Ovary (tissue), 3 donors: ENCODE data around the gene ZNF532.

ENCODE experiments used
- EP300 ChIP-seq: sonication (generic); formaldehyde crosslinking; IDR thresholded peaks from one replicate; pipeline ENCODE4 v1.6.1; 2017; ENCODE audit warnings: antibody characterized with exemption
- TF ChIP-seq, protein P1 (sequence below), 3 donors: fragments of 450-650 bp in 2 of 3; fragments of 200-600 bp in 1 of 3; IDR thresholded peaks; one replicate each; pipeline versions ENCODE4 v1.5.1 to v1.8.0; 2016 to 2022; ENCODE audit warnings: antibody characterized with exemption in 3 of 3, mild to moderate bottlenecking in 1 of 3
- donor health status: DM: no; HTN: no; CAD: no.

DNA sequence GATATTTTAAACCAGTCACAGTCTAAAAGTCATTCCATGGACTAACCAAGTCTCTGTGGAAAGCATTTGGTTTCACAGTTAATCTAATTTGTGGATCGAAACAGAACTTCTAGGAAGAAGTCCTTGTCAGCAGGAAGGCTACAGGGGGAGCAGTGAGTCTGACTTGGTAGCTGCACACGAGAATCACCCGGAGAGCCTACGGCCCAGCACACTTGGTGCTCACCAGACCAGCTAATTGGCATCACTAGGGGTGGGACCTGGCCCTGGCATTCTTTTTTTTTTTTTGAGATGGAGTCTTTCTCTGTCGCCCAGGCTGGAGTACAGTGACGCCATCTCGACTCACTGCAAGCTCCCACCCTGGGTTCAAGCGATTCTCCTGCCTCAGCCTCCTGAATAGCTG is 97.7 kb downstream of the ZNF532 start:
- TF ChIP-seq, protein P1, sequence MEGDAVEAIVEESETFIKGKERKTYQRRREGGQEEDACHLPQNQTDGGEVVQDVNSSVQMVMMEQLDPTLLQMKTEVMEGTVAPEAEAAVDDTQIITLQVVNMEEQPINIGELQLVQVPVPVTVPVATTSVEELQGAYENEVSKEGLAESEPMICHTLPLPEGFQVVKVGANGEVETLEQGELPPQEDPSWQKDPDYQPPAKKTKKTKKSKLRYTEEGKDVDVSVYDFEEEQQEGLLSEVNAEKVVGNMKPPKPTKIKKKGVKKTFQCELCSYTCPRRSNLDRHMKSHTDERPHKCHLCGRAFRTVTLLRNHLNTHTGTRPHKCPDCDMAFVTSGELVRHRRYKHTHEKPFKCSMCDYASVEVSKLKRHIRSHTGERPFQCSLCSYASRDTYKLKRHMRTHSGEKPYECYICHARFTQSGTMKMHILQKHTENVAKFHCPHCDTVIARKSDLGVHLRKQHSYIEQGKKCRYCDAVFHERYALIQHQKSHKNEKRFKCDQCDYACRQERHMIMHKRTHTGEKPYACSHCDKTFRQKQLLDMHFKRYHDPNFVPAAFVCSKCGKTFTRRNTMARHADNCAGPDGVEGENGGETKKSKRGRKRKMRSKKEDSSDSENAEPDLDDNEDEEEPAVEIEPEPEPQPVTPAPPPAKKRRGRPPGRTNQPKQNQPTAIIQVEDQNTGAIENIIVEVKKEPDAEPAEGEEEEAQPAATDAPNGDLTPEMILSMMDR (IDR thresholded peaks at IDR 0.05): no peak
- TF ChIP-seq EP300: no peak
